SU-DHL-6 (cell line): ENCODE results near the gene GPC2.
A peak's percentile ranks its signal among the peaks of the same experiment; 100 is the strongest.

Source experiments
- H2AFZ ChIP-seq: fragments of 200-600 bp; sonication (generic); 2 replicates; pipeline ENCODE4 v1.6.1; 2014; ENCODE audit warnings: low read depth, mild to moderate bottlenecking, moderate library complexity, mixed read lengths, antibody characterized with exemption, low read length; ENCODE audit not compliant: severe bottlenecking
- H3F3A ChIP-seq: fragments of 200-600 bp; shearing (Covaris generic); 2 replicates; pipeline ENCODE4 v1.6.0; 2016; ENCODE audit warnings: antibody characterized with exemption, mild to moderate bottlenecking; ENCODE audit not compliant: insufficient read depth
- H3K27ac ChIP-seq: fragments of 200-600 bp; sonication (generic); 2 replicates; pipeline ENCODE4 v1.5.1; 2016; ENCODE audit warnings: low read depth, mild to moderate bottlenecking, low read length, moderate library complexity, mixed read lengths
- H3K27me3 ChIP-seq: fragments of 200-600 bp; sonication (generic), shearing (Covaris generic); 2 replicates; pipeline ENCODE4 v1.6.0; 2014; ENCODE audit warnings: mild to moderate bottlenecking, low read length
- H3K36me3 ChIP-seq: fragments of 200-600 bp; sonication (generic); 2 replicates; pipeline ENCODE4 v1.6.1; 2014; ENCODE audit warnings: mild to moderate bottlenecking, low read length, mixed read lengths
- H3K4me2 ChIP-seq: fragments of 300-600, 200-600 bp; shearing (Covaris generic), sonication (generic); 2 replicates; pipeline ENCODE4 v1.6.0; 2014; ENCODE audit warnings: low read length, low read depth, mild to moderate bottlenecking; ENCODE audit not compliant: poor library complexity, severe bottlenecking
- H3K4me3 ChIP-seq: fragments of 200-600 bp; sonication (generic); 2 replicates; pipeline ENCODE4 v1.5.1; 2014; ENCODE audit warnings: antibody characterized with exemption, low read length, mild to moderate bottlenecking, mixed read lengths; ENCODE audit not compliant: insufficient read depth, poor library complexity, severe bottlenecking
- H3K79me2 ChIP-seq: fragments of 200-600 bp; sonication (generic); 2 replicates; pipeline ENCODE4 v1.6.1; 2014; ENCODE audit warnings: mild to moderate bottlenecking, low read length, moderate library complexity; ENCODE audit not compliant: insufficient read depth
- H3K9ac ChIP-seq: fragments of 200-600 bp; sonication (generic); 2 replicates; pipeline ENCODE4 v1.7.0; 2014; ENCODE audit warnings: mild to moderate bottlenecking, low read length
- H3K9me2 ChIP-seq: fragments of 200-600 bp; sonication (generic); replicated peaks from 2 replicates; pipeline ENCODE4 v1.6.1; 2014; ENCODE audit warnings: low read length; ENCODE audit not compliant: insufficient read depth
- H3K9me3 ChIP-seq: fragments of 200-600 bp; sonication (generic); 2 replicates; pipeline ENCODE4 v1.6.1; 2014; ENCODE audit warnings: low read length, mixed read lengths; ENCODE audit not compliant: insufficient read depth
- H4K20me1 ChIP-seq: fragments of 200-600 bp; sonication (generic); 2 replicates; pipeline ENCODE4 v1.6.1; 2014; ENCODE audit warnings: low read depth, mild to moderate bottlenecking, antibody characterized with exemption, low read length, moderate library complexity, mixed read lengths
- CTCF ChIP-seq: fragments of 200-600 bp; sonication (generic); IDR thresholded peaks from one replicate; pipeline ENCODE4 v1.5.1; 2017; ENCODE audit warnings: antibody characterized with exemption, mild to moderate bottlenecking, low read length, moderate library complexity; ENCODE audit not compliant: insufficient read depth, poor library complexity, severe bottlenecking
- EZH2phosphoT487 ChIP-seq: fragments of 200-600 bp; sonication (generic), shearing (Covaris generic); conservative IDR thresholded peaks from 2 replicates; pipeline ENCODE4 v1.6.1; 2018; ENCODE audit warnings: mild to moderate bottlenecking, antibody characterized with exemption, low read length, moderate library complexity, mixed read lengths

GPC2 gene

GRCh38 chr7:100122067-100122466 lies 55.1 kb downstream of the GPC2 start:
- no peaks in the 10 kb centered on the region for H3K9me2 ChIP-seq
- H3K79me2 ChIP-seq, result peaks cover 24% of the 10 kb centered on the region
- TF ChIP-seq EZH2phosphoT487 (no peak), CTCF (no peak)
- no peak overlapping the region for H3K4me2 ChIP-seq
- no peak overlapping the region for H3K9ac ChIP-seq
- no peaks in the 10 kb centered on the region for H3K36me3 ChIP-seq
- no peaks in the 10 kb centered on the region for H4K20me1 ChIP-seq
- H2AFZ ChIP-seq, result no peak overlapping the region
- H3K4me3 ChIP-seq, result no peak overlapping the region
- H3K9me3 ChIP-seq, result no peaks in the 10 kb centered on the region
- H3K27ac ChIP-seq, result no peak overlapping the region
- peaks cover 27% of the 10 kb centered on the region for H3F3A ChIP-seq
- no peaks in the 10 kb centered on the region for H3K27me3 ChIP-seq

DNA sequence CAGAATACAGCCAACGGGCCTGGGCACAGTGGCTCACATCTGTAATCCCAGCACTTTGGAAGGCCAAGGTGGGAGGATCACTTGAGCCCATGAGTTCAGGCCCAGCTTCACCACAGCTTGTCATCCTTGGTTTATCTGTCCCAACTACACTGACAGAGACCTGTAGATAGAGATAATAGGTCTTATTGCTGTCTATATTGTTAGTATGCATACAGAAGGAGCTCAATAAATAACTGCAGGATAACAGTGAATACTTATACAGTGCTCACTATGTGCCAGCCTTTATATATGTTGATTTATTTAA lies 56.5 kb downstream of the GPC2 start:
- peak overlapping the region; percentile 69 for H3K27ac ChIP-seq
- H3K4me2 ChIP-seq, result peak overlapping the region; percentile 73
- TF ChIP-seq CTCF (no peak), EZH2phosphoT487 (no peak)
- H2AFZ ChIP-seq, result no peak overlapping the region
- peak overlapping the region; percentile 79 for H3K9ac ChIP-seq
- H3K9me2 ChIP-seq, result no peaks in the 10 kb centered on the region
- H3F3A ChIP-seq, result peaks cover 20% of the 10 kb centered on the region
- no peaks in the 10 kb centered on the region for H4K20me1 ChIP-seq
- H3K4me3 ChIP-seq, result peak overlapping the region; percentile 98
- no peaks in the 10 kb centered on the region for H3K9me3 ChIP-seq
- no peaks in the 10 kb centered on the region for H3K27me3 ChIP-seq
- no peaks in the 10 kb centered on the region for H3K36me3 ChIP-seq
- peaks cover 17% of the 10 kb centered on the region for H3K79me2 ChIP-seq

DNA sequence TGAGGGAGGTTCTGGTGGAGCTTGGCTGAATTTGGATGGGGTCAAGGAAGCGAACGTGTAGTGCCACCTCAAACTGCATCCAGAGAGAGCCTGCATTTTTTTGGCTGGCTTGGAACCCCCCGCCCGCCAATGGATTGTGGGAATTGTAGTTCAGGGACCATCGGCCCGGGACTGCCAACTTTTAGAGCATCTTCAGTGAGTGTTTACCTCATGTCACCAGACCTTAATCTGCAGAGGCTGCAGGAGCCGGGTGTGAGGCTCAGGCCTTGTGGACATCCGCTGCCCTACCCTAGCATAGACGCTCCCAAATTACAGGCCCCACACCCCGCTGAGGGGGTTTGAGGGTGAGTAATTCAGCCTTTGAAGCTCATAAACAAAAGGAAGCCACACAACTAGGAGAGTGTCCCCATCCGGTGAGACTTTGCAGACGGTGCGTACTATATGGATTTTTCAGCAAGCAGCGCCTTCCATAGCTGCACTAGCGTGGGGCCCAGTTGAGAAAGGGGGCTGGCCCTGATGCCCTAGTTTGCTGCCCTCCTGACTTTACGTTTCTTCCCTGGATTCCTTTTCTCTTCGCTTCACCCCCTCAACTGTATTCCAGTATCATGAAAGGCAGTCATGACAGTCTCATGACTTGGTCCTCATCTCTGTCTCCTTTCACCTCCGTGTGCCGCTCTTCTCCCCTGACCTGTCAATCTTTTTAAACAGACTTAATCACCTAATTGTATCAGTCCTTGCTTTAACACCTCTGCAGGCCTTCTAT lies 57.0 kb downstream of the GPC2 start:
- H3K9me3 ChIP-seq, result no peaks in the 10 kb centered on the region
- no peaks in the 10 kb centered on the region for H4K20me1 ChIP-seq
- no peaks in the 10 kb centered on the region for H3K27me3 ChIP-seq
- H3K9me2 ChIP-seq, result no peaks in the 10 kb centered on the region
- peak overlapping the region; percentile 69 for H3K27ac ChIP-seq
- H3K4me2 ChIP-seq, result peak overlapping the region; percentile 73
- TF ChIP-seq EZH2phosphoT487 (no peak), CTCF (no peak)
- peaks cover 12% of the 10 kb centered on the region for H3K79me2 ChIP-seq
- H3K9ac ChIP-seq, result peak overlapping the region; percentile 79
- peaks cover 20% of the 10 kb centered on the region for H3F3A ChIP-seq
- peak overlapping the region; percentile 98 for H3K4me3 ChIP-seq
- H3K36me3 ChIP-seq, result no peaks in the 10 kb centered on the region
- peak overlapping the region; percentile 52 for H2AFZ ChIP-seq
